GM12864 (cell line): Measurements from ENCODE around the gene AMT.

Source experiments
- DNase-seq: peaks from one replicate; pipeline ENCODE4 v3.0.0-alpha.2; 2011; ENCODE audit warnings: low read depth
- H3K4me3 ChIP-seq: 2 replicates; pipeline ENCODE4 v1.5.1; 2011; ENCODE audit warnings: mild to moderate bottlenecking, low read depth, low read length, control low read depth
- CTCF ChIP-seq: IDR thresholded peaks from 2 replicates; pipeline ENCODE4 v1.5.1; 2011; ENCODE audit warnings: low read depth, mild to moderate bottlenecking, moderate library complexity, low read length, control low read depth, inconsistent platforms; ENCODE audit errors: missing control alignments

AMT gene

GRCh38 chr3:49422379-49423248 is at the start of gene AMT:
AMT (minus strand) TSS chr3:49422473; CDS start chr3:49422450, 23 bp downstream.
- DNase-seq, result no peak
- H3K4me3 ChIP-seq, result no peak within 1 kb of the TSS
- no peak for TF ChIP-seq CTCF

- no peak for DNase-seq
- H3K4me3 ChIP-seq, result peak overlapping the region; percentile 97
- TF ChIP-seq CTCF, result peak; percentile 10
Observed at GRCh38 chr3:49470714-49471420, 48.6 kb upstream of the AMT start.

- H3K4me3 ChIP-seq, result peak within 1 kb of the TSS; percentile 97
- TF ChIP-seq CTCF, result no peak
- DNase-seq, result peak; percentile 87
Observed at GRCh38 chr3:49469936-49470713, 47.9 kb upstream of the AMT start, which contains the start of gene DAG1. DAG1 (plus strand) TSS chr3:49470267; CDS start chr3:49510535, 40,268 bp downstream.

GRCh38 chr3:49469037-49469935 is 47.0 kb upstream of the AMT start:
- H3K4me3 ChIP-seq, result peak overlapping the region; percentile 56
- no peak for TF ChIP-seq CTCF
- DNase-seq, result no peak

GRCh38 chr3:49466085-49466484 is 43.8 kb upstream of the AMT start:
- TF ChIP-seq CTCF, result no peak
- DNase-seq, result no peak
- no peak overlapping the region for H3K4me3 ChIP-seq
